ENCODE measurements around the gene INTS14. TPM values are rescaled to one million over a fixed set of nuclear protein-coding genes. Genes with fewer than 3 reads are reported as not detected.

INTS14 gene
- total and polyA plus RNA-seq, 4 donors, result 12.0 to 26.4 (median 16.0) TPM

DNA sequence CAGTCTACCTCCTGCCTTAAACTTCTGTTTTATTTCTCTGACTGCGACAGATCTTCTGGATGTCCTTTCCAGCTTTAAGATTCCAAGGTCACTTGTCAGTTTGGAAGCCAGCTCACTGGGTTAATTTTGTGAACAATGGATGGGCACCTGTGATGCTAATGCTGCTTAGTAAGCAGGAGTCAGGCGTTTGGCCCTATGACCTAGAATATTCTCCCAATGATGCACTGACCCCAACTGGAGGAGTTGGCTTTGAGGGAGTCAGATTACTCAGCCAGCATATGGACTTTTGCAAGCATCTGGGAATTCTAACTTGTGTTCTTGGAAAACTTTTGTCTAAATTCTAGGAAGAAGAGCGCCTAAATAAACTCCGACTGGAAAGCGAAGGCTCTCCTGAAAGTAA is 52.6 kb downstream of the INTS14 start:
- no peak overlapping the region for H3K4me3 ChIP-seq (ENCODE audit: low read depth in 1 of 3, low read length in 3 of 3)
- H3K4me1 ChIP-seq (ENCODE audit: control insufficient read depth in 4 of 4, insufficient read depth in 4 of 4, low read length in 3 of 4), result no peaks in the 10 kb centered on the region
- WGBS, result 94% methylated on average over 5 of the region's 5 CpGs
- no peaks in the 10 kb centered on the region for H3K9me3 ChIP-seq (ENCODE audit: control insufficient read depth in 4 of 4, low read length in 3 of 4)
- H3K36me3 ChIP-seq (ENCODE audit: control insufficient read depth in 4 of 4, insufficient read depth in 3 of 4, low read depth in 1 of 4, low read length in 3 of 4), result peaks cover 6 to 39% (median 23%) of the 10 kb centered on the region in 4 donors
- TF ChIP-seq, protein P1, sequence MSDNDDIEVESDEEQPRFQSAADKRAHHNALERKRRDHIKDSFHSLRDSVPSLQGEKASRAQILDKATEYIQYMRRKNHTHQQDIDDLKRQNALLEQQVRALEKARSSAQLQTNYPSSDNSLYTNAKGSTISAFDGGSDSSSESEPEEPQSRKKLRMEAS (IDR thresholded peaks at IDR 0.05), result no peak
- TF ChIP-seq SP1 (IDR thresholded peaks at IDR 0.05) (no peak), FOXA1 (IDR thresholded peaks at IDR 0.05) (no peak), RXRA (IDR thresholded peaks at IDR 0.05) (no peak), YY1 (IDR thresholded peaks at IDR 0.05) (no peak), FOXA2 (IDR thresholded peaks at IDR 0.05) (no peak), JUND (IDR thresholded peaks at IDR 0.05) (no peak), NR2F2 (IDR thresholded peaks at IDR 0.05) (no peak), HNF4G (IDR thresholded peaks at IDR 0.05) (no peak), HNF4A (conservative IDR thresholded peaks at IDR 0.05) (no peak), RAD21 (IDR thresholded peaks at IDR 0.05) (no peak)
- TF ChIP-seq, protein P2, sequence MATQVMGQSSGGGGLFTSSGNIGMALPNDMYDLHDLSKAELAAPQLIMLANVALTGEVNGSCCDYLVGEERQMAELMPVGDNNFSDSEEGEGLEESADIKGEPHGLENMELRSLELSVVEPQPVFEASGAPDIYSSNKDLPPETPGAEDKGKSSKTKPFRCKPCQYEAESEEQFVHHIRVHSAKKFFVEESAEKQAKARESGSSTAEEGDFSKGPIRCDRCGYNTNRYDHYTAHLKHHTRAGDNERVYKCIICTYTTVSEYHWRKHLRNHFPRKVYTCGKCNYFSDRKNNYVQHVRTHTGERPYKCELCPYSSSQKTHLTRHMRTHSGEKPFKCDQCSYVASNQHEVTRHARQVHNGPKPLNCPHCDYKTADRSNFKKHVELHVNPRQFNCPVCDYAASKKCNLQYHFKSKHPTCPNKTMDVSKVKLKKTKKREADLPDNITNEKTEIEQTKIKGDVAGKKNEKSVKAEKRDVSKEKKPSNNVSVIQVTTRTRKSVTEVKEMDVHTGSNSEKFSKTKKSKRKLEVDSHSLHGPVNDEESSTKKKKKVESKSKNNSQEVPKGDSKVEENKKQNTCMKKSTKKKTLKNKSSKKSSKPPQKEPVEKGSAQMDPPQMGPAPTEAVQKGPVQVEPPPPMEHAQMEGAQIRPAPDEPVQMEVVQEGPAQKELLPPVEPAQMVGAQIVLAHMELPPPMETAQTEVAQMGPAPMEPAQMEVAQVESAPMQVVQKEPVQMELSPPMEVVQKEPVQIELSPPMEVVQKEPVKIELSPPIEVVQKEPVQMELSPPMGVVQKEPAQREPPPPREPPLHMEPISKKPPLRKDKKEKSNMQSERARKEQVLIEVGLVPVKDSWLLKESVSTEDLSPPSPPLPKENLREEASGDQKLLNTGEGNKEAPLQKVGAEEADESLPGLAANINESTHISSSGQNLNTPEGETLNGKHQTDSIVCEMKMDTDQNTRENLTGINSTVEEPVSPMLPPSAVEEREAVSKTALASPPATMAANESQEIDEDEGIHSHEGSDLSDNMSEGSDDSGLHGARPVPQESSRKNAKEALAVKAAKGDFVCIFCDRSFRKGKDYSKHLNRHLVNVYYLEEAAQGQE (IDR thresholded peaks at IDR 0.05), result no peak
- TF ChIP-seq, protein P3, sequence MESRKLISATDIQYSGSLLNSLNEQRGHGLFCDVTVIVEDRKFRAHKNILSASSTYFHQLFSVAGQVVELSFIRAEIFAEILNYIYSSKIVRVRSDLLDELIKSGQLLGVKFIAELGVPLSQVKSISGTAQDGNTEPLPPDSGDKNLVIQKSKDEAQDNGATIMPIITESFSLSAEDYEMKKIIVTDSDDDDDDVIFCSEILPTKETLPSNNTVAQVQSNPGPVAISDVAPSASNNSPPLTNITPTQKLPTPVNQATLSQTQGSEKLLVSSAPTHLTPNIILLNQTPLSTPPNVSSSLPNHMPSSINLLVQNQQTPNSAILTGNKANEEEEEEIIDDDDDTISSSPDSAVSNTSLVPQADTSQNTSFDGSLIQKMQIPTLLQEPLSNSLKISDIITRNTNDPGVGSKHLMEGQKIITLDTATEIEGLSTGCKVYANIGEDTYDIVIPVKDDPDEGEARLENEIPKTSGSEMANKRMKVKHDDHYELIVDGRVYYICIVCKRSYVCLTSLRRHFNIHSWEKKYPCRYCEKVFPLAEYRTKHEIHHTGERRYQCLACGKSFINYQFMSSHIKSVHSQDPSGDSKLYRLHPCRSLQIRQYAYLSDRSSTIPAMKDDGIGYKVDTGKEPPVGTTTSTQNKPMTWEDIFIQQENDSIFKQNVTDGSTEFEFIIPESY (IDR thresholded peaks at IDR 0.05), result no peak
- TF ChIP-seq, protein P4, sequence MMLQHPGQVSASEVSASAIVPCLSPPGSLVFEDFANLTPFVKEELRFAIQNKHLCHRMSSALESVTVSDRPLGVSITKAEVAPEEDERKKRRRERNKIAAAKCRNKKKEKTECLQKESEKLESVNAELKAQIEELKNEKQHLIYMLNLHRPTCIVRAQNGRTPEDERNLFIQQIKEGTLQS (IDR thresholded peaks at IDR 0.05), result no peak
- TF ChIP-seq, protein P5, sequence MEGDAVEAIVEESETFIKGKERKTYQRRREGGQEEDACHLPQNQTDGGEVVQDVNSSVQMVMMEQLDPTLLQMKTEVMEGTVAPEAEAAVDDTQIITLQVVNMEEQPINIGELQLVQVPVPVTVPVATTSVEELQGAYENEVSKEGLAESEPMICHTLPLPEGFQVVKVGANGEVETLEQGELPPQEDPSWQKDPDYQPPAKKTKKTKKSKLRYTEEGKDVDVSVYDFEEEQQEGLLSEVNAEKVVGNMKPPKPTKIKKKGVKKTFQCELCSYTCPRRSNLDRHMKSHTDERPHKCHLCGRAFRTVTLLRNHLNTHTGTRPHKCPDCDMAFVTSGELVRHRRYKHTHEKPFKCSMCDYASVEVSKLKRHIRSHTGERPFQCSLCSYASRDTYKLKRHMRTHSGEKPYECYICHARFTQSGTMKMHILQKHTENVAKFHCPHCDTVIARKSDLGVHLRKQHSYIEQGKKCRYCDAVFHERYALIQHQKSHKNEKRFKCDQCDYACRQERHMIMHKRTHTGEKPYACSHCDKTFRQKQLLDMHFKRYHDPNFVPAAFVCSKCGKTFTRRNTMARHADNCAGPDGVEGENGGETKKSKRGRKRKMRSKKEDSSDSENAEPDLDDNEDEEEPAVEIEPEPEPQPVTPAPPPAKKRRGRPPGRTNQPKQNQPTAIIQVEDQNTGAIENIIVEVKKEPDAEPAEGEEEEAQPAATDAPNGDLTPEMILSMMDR (IDR thresholded peaks at IDR 0.05; ENCODE audit: low read depth, low read length, missing input control), result no peak
- no peak overlapping the region for H3K27ac ChIP-seq (ENCODE audit: low read depth in 1 of 2, low read length in 2 of 2)
- H3K27me3 ChIP-seq (ENCODE audit: control insufficient read depth in 4 of 4, insufficient read depth in 4 of 4, low read length in 3 of 4), result no peaks in the 10 kb centered on the region
- H3K9ac ChIP-seq (ENCODE audit: low read depth in 1 of 2, low read length in 2 of 2), result no peak overlapping the region
- DNase-seq (ENCODE audit: low spot score), result no peak

DNA sequence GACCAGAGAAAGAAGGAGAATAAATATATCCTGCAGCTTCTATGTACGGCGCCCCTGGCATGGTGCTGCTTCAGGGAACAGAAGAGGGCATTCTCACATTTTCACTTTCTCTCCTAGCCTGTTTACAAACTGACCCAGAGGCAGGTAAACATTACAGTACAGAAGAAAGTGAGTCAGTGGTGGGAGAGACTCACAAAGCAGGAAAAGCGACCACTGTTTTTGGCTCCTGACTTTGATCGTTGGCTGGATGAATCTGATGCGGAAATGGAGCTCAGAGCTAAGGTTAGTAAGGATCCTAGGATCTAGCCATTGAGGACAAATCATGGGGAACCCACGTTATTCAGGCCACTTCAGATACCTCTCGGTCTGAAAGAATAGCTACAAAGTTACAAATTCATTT is 54.3 kb downstream of the INTS14 start:
- Histone ChIP-seq H3K27ac (ENCODE audit: low read depth in 1 of 2, low read length in 2 of 2) (no peak overlapping the region), H3K4me3 (ENCODE audit: low read depth in 1 of 3, low read length in 3 of 3) (no peak overlapping the region), H3K9me3 (ENCODE audit: control insufficient read depth in 4 of 4, low read length in 3 of 4) (no peaks in the 10 kb centered on the region), H3K36me3 (ENCODE audit: control insufficient read depth in 4 of 4, insufficient read depth in 3 of 4, low read depth in 1 of 4, low read length in 3 of 4) (peaks cover 6 to 26% (median 19%) of the 10 kb centered on the region in 4 donors), H3K27me3 (ENCODE audit: control insufficient read depth in 4 of 4, insufficient read depth in 4 of 4, low read length in 3 of 4) (no peaks in the 10 kb centered on the region), H3K4me1 (ENCODE audit: control insufficient read depth in 4 of 4, insufficient read depth in 4 of 4, low read length in 3 of 4) (no peaks in the 10 kb centered on the region), H3K9ac (ENCODE audit: low read depth in 1 of 2, low read length in 2 of 2) (no peak overlapping the region)
- WGBS, result 97% methylated on average over 7 of the region's 7 CpGs
- no peak for DNase-seq (ENCODE audit: low spot score)
- no peak for TF ChIP-seq YY1 (IDR thresholded peaks at IDR 0.05)
- no peak for TF ChIP-seq SP1 (IDR thresholded peaks at IDR 0.05)
- no peak for TF ChIP-seq GABPA (IDR thresholded peaks at IDR 0.05 in 1 of 2, conservative IDR thresholded peaks at IDR 0.05 in 1 of 2)
- TF ChIP-seq, protein P3 (IDR thresholded peaks at IDR 0.05), result no peak
- no peak for TF ChIP-seq EGR1 (IDR thresholded peaks at IDR 0.05; ENCODE audit: low read depth in 2 of 2)
- TF ChIP-seq RXRA (IDR thresholded peaks at IDR 0.05), result no peak
- no peak for TF ChIP-seq RAD21 (IDR thresholded peaks at IDR 0.05)
- TF ChIP-seq NR2F2 (IDR thresholded peaks at IDR 0.05), result no peak
- TF ChIP-seq HNF4A (conservative IDR thresholded peaks at IDR 0.05), result no peak
- TF ChIP-seq, protein P5 (IDR thresholded peaks at IDR 0.05; ENCODE audit: low read depth, low read length, missing input control), result no peak
- TF ChIP-seq FOXA2 (IDR thresholded peaks at IDR 0.05), result no peak

All from liver (tissue), 9 donors.